Measurements from ENCODE around the gene GSC.
"Not testable (repeated sequence)": the region's sequence is repeated elsewhere in the genome, so short reads cannot be mapped to it uniquely, and the experiment has no call there.

GSC gene

DNA sequence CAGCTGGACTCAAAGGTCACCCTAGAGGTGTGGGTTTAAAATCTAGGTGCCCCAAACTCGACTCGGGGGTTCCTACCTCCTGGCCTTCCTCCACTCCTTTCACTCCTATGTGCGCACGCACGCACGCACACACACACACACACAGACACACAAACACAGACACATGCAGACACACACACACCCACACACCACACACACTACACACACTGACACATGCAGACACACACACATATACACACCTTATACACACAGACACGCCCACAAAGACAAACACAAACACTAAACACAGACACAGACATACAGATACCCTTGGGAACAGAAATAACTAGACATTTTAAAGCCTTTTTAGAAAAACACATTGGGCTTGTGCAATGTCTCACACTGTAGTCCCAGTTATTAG lies 31.8 kb downstream of the GSC start:
- DNase-seq: no peak

GRCh38 chr14:94728950-94729349 lies 41.0 kb downstream of the GSC start:
- DNase-seq: no peak

DNA sequence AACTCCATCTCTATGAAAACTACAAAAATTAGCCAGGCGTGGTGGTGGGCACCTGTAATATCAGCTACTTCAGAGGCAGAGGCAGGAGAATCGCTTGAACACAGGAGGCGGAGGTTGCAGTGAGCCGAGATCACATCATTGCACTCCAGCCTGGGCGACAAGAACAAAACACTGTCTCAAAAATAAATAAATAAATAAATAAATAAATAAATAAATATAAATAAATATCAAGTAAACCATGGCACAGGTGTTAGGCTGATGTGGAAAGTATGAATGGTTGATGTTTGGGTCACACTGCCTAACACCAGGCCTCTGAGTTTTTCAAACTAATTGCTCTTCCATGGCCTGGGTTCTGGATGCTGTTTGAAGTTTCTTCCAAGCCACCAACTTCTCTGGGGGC lies 41.5 kb downstream of the GSC start:
- DNase-seq: not testable (repeated sequence)

DNA sequence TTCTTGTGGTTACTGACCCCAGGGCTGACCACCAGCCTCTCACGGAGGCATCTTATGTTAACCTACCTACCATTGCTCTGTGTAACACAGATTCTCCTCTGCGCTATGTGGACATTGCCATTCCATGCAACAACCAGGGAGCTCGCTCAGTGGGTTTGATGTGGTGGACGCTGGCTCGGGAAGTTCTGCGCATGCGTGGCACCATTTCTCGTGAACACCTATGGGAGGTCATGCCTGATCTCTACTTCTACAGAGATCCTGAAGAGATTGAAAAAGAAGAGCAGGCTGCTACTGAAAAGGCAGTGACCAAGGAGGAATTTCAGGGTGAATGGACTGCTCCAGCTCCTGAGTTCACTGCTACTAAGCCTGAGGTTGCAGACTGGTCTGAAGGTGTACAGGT lies 43.3 kb downstream of the GSC start:
- DNase-seq: not testable (repeated sequence)

- no peak for DNase-seq
Measured at GRCh38 chr14:94724993-94725392, 44.9 kb downstream of the GSC start.

GRCh38 chr14:94722397-94722796 lies 47.5 kb downstream of the GSC start:
- no peak for DNase-seq

Measured in bone marrow (tissue), 2 donors.